Omental fat pad (tissue), 4 donors: ENCODE data around the gene POC5. TPM values are rescaled to one million over a fixed set of nuclear protein-coding genes. Genes with fewer than 3 reads are reported as not detected.

ENCODE experiments used
- ATAC-seq: fragments of 150-250 bp; one replicate; pipeline ENCODE4 v1.9.1; 2016; ENCODE audit warnings: mild to moderate bottlenecking, moderate library complexity; ENCODE audit not compliant: low FRiP score
- DNase-seq: peaks from one replicate; pipeline ENCODE4 v3.0.0-alpha.2; 2019; ENCODE audit warnings: low spot score
- CTCF ChIP-seq, 3 donors: fragments of 450-650 bp; IDR thresholded peaks; one replicate each; pipeline ENCODE4 v1.5.1; 2016 to 2017; ENCODE audit warnings: antibody characterized with exemption in 3 of 3, mild to moderate bottlenecking in 3 of 3, moderate library complexity in 2 of 3
- total RNA-seq, 4 donors: library from RNA; depleted of rRNA; stranded (reverse); fragments of >200 nt; gene quantifications; one replicate each; pipeline ENCODE4 v1.1.0, GENCODE V29; 2016

The POC5 gene
- total RNA-seq, 4 donors from 2014 or later, result 5.5 to 24.9 (median 9.7) TPM

GRCh38 chr5:75653521-75653920, 63.7 kb downstream of the POC5 start:
- ATAC-seq (no peak), DNase-seq (no peak)
- no peak for TF ChIP-seq CTCF (IDR thresholded peaks at IDR 0.05)

- no peak for DNase-seq
- ATAC-seq, result no peak
- no peak for TF ChIP-seq CTCF (IDR thresholded peaks at IDR 0.05)
These were observed 65.5 kb downstream of the POC5 start for GRCh38 chr5:75651575-75652238.

- no peak for DNase-seq
- no peak for ATAC-seq
- no peak for TF ChIP-seq CTCF (IDR thresholded peaks at IDR 0.05)
These were observed 68.5 kb downstream of the POC5 start for GRCh38 chr5:75648712-75649111.

GRCh38 chr5:75640826-75641225, 76.4 kb downstream of the POC5 start:
- no peak for ATAC-seq
- DNase-seq, result no peak
- TF ChIP-seq CTCF (IDR thresholded peaks at IDR 0.05), result no peak

GRCh38 chr5:75640395-75640794, 76.8 kb downstream of the POC5 start:
- TF ChIP-seq CTCF (IDR thresholded peaks at IDR 0.05), result no peak
- ATAC-seq, result no peak
- DNase-seq, result no peak

- no peak for TF ChIP-seq CTCF (IDR thresholded peaks at IDR 0.05)
These were observed 77.5 kb downstream of the POC5 start for GRCh38 chr5:75639535-75640311.

GRCh38 chr5:75637949-75638348, 79.3 kb downstream of the POC5 start:
- ATAC-seq (no peak), DNase-seq (no peak)
- no peak for TF ChIP-seq CTCF (IDR thresholded peaks at IDR 0.05)

More at GRCh38 chr5:75639535-75640311, 77.5 kb downstream of the POC5 start:
- ATAC-seq (no peak), DNase-seq (no peak)
